Amniotic epithelial cell (primary cell): Measurements from ENCODE around the gene CREB3L1.
"Not testable (repeated sequence)": the region's sequence is repeated elsewhere in the genome, so short reads cannot be mapped to it uniquely, and the experiment has no call there.

Source experiments
- DNase-seq: peaks from one replicate; pipeline ENCODE4 v3.0.0-alpha.2; 2010; ENCODE audit warnings: low read depth

Gene CREB3L1

GRCh38 chr11:46248289-46249102 lies 29.0 kb upstream of the CREB3L1 start:
- peak; percentile 97 for DNase-seq

- peak; percentile 84 for DNase-seq
Measured at GRCh38 chr11:46249103-46249937, 28.1 kb upstream of the CREB3L1 start.

GRCh38 chr11:46249938-46250744 lies 27.3 kb upstream of the CREB3L1 start:
- DNase-seq, result peak; percentile 67

- no peak for DNase-seq
Measured at GRCh38 chr11:46250745-46251052, 26.8 kb upstream of the CREB3L1 start.

- no peak for DNase-seq
Measured at GRCh38 chr11:46251954-46252353, 25.5 kb upstream of the CREB3L1 start.

GRCh38 chr11:46252373-46252914 lies 25.0 kb upstream of the CREB3L1 start:
- peak; percentile 93 for DNase-seq

GRCh38 chr11:46253258-46254132 lies 24.0 kb upstream of the CREB3L1 start:
- no peak for DNase-seq

GRCh38 chr11:46254133-46254491 lies 23.4 kb upstream of the CREB3L1 start:
- DNase-seq, result no peak

- no peak for DNase-seq
Measured at GRCh38 chr11:46256540-46257001, 20.9 kb upstream of the CREB3L1 start.

- DNase-seq, result not testable (repeated sequence)
Measured at GRCh38 chr11:46259347-46259746, 18.1 kb upstream of the CREB3L1 start.

GRCh38 chr11:46259971-46260560 lies 17.4 kb upstream of the CREB3L1 start:
- DNase-seq, result no peak

GRCh38 chr11:46263120-46263519 lies 14.3 kb upstream of the CREB3L1 start:
- DNase-seq, result no peak

GRCh38 chr11:46264030-46264429 lies 13.4 kb upstream of the CREB3L1 start:
- no peak for DNase-seq

- DNase-seq, result no peak
Measured at GRCh38 chr11:46264976-46265375, 12.5 kb upstream of the CREB3L1 start.

GRCh38 chr11:46265764-46266163 lies 11.7 kb upstream of the CREB3L1 start:
- DNase-seq, result no peak

GRCh38 chr11:46267930-46268329 lies 9.5 kb upstream of the CREB3L1 start:
- no peak for DNase-seq

GRCh38 chr11:46270684-46271083 lies 6.8 kb upstream of the CREB3L1 start:
- no peak for DNase-seq

- no peak for DNase-seq
Measured at GRCh38 chr11:46271407-46271806, 6.1 kb upstream of the CREB3L1 start.

GRCh38 chr11:46271875-46272815 lies 5.3 kb upstream of the CREB3L1 start:
- peak; percentile 65 for DNase-seq
